Stimulated activated CD4-positive, alpha-beta T cell treated with anti-CD3 and anti-CD28 coated beads, Interleukin-1b, Interleukin-23, amount 100 ng/mL, for 24 hours (primary cell): ENCODE results near the gene TBC1D10A.
A peak's percentile ranks its signal among the peaks of the same experiment; 100 is the strongest.

Experiments
- DNase-seq, 4 experiments: peaks; one replicate each; pipeline ENCODE4 v3.0.0-alpha.2; 2020; ENCODE audit warnings: low read depth in 4 of 4, low spot score in 1 of 4

The TBC1D10A gene

GRCh38 chr22:30286813-30287647 lies 39.7 kb downstream of the TBC1D10A start:
- DNase-seq, result peak; percentile 80 to 88 (median 81)

GRCh38 chr22:30286331-30286730 lies 40.4 kb downstream of the TBC1D10A start:
- no peak for DNase-seq

- no peak for DNase-seq
Observed at GRCh38 chr22:30285846-30286200, 40.9 kb downstream of the TBC1D10A start.

GRCh38 chr22:30285176-30285845 lies 41.4 kb downstream of the TBC1D10A start:
- no peak for DNase-seq

GRCh38 chr22:30284666-30285065 lies 42.1 kb downstream of the TBC1D10A start:
- no peak for DNase-seq

- no peak for DNase-seq
Observed at GRCh38 chr22:30284172-30284571, 42.6 kb downstream of the TBC1D10A start.

- DNase-seq, result no peak
Observed at GRCh38 chr22:30283342-30283741, 43.4 kb downstream of the TBC1D10A start.

GRCh38 chr22:30282616-30283046 lies 44.1 kb downstream of the TBC1D10A start:
- no peak for DNase-seq

- no peak for DNase-seq
Observed at GRCh38 chr22:30280505-30280904, 46.2 kb downstream of the TBC1D10A start.

- DNase-seq, result no peak
Observed at GRCh38 chr22:30279932-30280331, 46.8 kb downstream of the TBC1D10A start.

GRCh38 chr22:30279046-30279788 lies 47.5 kb downstream of the TBC1D10A start:
- DNase-seq, result no peak

- no peak for DNase-seq
Observed at GRCh38 chr22:30277547-30278344, 49.0 kb downstream of the TBC1D10A start.

- no peak for DNase-seq
Observed at GRCh38 chr22:30276039-30276438, 50.7 kb downstream of the TBC1D10A start.

GRCh38 chr22:30275625-30276024 lies 51.1 kb downstream of the TBC1D10A start:
- DNase-seq, result no peak

- no peak for DNase-seq
Observed at GRCh38 chr22:30274437-30274812, 52.3 kb downstream of the TBC1D10A start.

GRCh38 chr22:30273711-30274436 lies 52.9 kb downstream of the TBC1D10A start:
- no peak for DNase-seq

GRCh38 chr22:30272781-30273601 lies 53.8 kb downstream of the TBC1D10A start:
- DNase-seq, result no peak

- no peak for DNase-seq
Observed at GRCh38 chr22:30270832-30271231, 55.9 kb downstream of the TBC1D10A start.

GRCh38 chr22:30268331-30268730 lies 58.4 kb downstream of the TBC1D10A start:
- no peak for DNase-seq
